Small intestine (tissue), 7 donors: Measurements from ENCODE around the gene ADH4. TPM values are rescaled to one million over a fixed set of nuclear protein-coding genes. Genes with fewer than 3 reads are reported as not detected.
"Not testable (repeated sequence)": the region's sequence is repeated elsewhere in the genome, so short reads cannot be mapped to it uniquely, and the experiment has no call there.

Experiments
- DNase-seq, 2 donors: peaks; one replicate each; pipeline versions ENCODE4 v3.0.0 to v3.0.0-alpha.2; 2013
- FAIRE-seq: peaks from 2 replicates; lab custom pipeline; 2012; peaks lifted over from hg19 to GRCh38; lab: Jason Lieb, UNC
- H3K27ac ChIP-seq, 3 donors: one replicate each; pipeline ENCODE4 v1.5.1; 2013; ENCODE audit warnings: low read length in 2 of 3, mild to moderate bottlenecking in 2 of 3, control low read depth in 1 of 3, inconsistent platforms in 1 of 3, low read depth in 1 of 3, moderate library complexity in 1 of 3
- H3K27me3 ChIP-seq, 3 donors: one replicate each; pipeline ENCODE4 v1.6.1; 2013; ENCODE audit warnings: low read length in 3 of 3, inconsistent platforms in 1 of 3; ENCODE audit not compliant: control insufficient read depth in 3 of 3, insufficient read depth in 3 of 3
- H3K36me3 ChIP-seq, 3 donors: one replicate each; pipeline ENCODE4 v1.6.1; 2013; ENCODE audit warnings: low read length in 3 of 3, inconsistent platforms in 1 of 3, low read depth in 1 of 3, mild to moderate bottlenecking in 1 of 3, moderate library complexity in 1 of 3; ENCODE audit not compliant: control insufficient read depth in 3 of 3, insufficient read depth in 2 of 3
- H3K4me1 ChIP-seq, 3 donors: one replicate each; pipeline ENCODE4 v1.6.1; 2013; ENCODE audit warnings: low read length in 2 of 3, inconsistent platforms in 1 of 3, low read depth in 1 of 3, mild to moderate bottlenecking in 1 of 3, moderate library complexity in 1 of 3; ENCODE audit not compliant: control insufficient read depth in 3 of 3, insufficient read depth in 2 of 3
- H3K4me3 ChIP-seq, 3 donors: one replicate each; pipeline ENCODE4 v1.5.1; 2013; ENCODE audit warnings: low read length in 3 of 3, control low read depth in 1 of 3, inconsistent platforms in 1 of 3, low read depth in 1 of 3, mild to moderate bottlenecking in 1 of 3, moderate library complexity in 1 of 3
- H3K9me3 ChIP-seq, 2 donors: one replicate each; pipeline ENCODE4 v1.6.1; 2013; ENCODE audit warnings: low read depth in 1 of 2, low read length in 1 of 2; ENCODE audit not compliant: control insufficient read depth in 2 of 2, insufficient read depth in 1 of 2
- WGBS, 3 donors: extraction: QIAGEN DNeasy Blood & Tissue Kit; methylation state at CpG; one replicate each; pipeline ENCODE4 v1.1.7; 2013; 5-methylcytosine and 5-hydroxymethylcytosine counted together
- polyA plus RNA-seq, 4 donors: library from polyadenylated mRNA; stranded (reverse) in 3 of 4; unstranded in 1 of 4; fragments of 200-250 nt in 3 of 4; fragments of 120-200 nt in 1 of 4; gene quantifications; one replicate each; pipeline versions ENCODE4 v1.2.1 to v1.2.3, GENCODE V29; 2013
- donor health status: healthy with polysubstance abuse.
- donor health status: control.
- donor health status: control.
- donor health status: Bipolar disorder and iron deficiency.
- donor health status: healthy.

Gene ADH4
- polyA plus RNA-seq, 4 donors, result 7.5 to 91.2 (median 40.0) TPM

DNA sequence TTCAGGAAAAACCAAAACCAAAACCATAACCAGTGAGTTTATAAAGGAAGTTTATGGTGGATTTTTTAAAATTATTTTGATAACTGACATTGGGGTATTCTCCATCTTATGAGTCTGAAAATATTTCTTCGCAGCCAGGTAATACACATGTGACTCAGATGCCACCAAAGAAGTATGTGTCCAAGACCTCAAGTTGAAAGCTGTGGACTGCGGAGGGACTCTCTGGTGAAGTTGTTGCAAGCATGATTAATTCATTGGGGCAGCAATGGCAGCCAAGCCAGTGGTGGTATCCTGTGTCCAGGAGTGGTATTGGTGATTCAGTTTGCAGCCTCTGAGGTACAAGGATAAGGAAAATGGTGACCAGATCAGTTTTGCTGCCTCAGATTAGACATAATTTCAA, 41.5 kb downstream of the ADH4 start:
- no peak for DNase-seq
- WGBS, 3 donors, result 80 to 98% (median 97%) methylated on average over 2 of the region's 2 CpGs
- no peak for FAIRE-seq

DNA sequence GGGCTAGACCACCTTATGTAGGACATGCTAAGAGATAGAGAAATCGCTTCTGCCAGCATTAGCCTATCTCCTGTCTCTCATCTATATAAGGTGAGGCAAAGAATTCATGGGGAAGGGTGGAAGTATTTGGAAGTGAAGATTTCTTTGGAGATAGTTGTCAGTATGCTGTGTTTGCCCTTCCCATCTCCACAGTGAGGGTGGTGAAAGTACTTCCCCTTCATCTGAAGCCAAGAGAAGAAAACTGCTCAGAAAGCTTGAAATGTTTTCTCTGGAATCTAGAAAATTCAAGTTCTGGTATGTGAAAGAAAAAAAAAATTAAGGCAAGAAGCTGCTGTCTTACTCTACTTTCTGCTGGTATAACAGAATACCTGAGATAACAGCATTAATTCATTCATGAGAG, 43.2 kb downstream of the ADH4 start:
- WGBS, 3 donors, result 90 to 94% (median 92%) methylated on average over 1 of the region's 1 CpG
- H3K4me1 ChIP-seq, result no peaks in the 10 kb centered on the region
- peaks cover 0 to 2% (median 0%) of the 10 kb centered on the region in 3 donors for H3K36me3 ChIP-seq
- DNase-seq (no peak), FAIRE-seq (no peak)
- no peak overlapping the region for H3K27ac ChIP-seq
- peaks cover 0 to 4% of the 10 kb centered on the region in 2 donors for H3K9me3 ChIP-seq
- no peaks in the 10 kb centered on the region for H3K27me3 ChIP-seq
- no peak overlapping the region for H3K4me3 ChIP-seq

More for the DNA sequence above, 41.5 kb downstream of the ADH4 start:
- peaks cover 0 to 2% (median 0%) of the 10 kb centered on the region in 3 donors for H3K36me3 ChIP-seq
- no peaks in the 10 kb centered on the region for H3K27me3 ChIP-seq
- no peak overlapping the region for H3K27ac ChIP-seq
- no peaks in the 10 kb centered on the region for H3K4me1 ChIP-seq
- H3K9me3 ChIP-seq, result peaks cover 0 to 4% of the 10 kb centered on the region in 2 donors
- H3K4me3 ChIP-seq, result no peak overlapping the region

DNA sequence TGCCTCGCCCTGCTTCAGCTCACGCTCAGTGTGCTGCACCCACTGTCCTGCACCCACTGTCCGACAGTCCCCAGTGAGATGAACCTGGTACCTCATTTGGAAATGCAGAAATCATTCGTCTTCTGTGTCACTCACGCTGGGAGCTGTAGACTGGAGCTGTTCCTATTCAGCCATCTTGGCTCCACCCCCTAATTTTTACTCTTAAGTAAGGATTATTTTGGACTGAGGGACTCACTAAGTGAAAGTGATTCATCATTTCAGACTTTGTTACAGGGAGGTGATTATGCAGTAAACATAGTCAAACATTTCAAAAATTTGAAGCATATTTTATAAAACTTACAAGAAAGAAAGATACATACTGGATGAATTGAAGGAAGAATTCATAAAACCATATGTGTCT, 44.3 kb downstream of the ADH4 start:
- DNase-seq, H3K27me3 ChIP-seq, H3K27ac ChIP-seq, H3K9me3 ChIP-seq, H3K4me1 ChIP-seq, H3K4me3 ChIP-seq, H3K36me3 ChIP-seq, FAIRE-seq: not testable (repeated sequence)
- 85 to 96% (median 94%) methylated on average over 5 of the region's 5 CpGs for WGBS, 3 donors

DNA sequence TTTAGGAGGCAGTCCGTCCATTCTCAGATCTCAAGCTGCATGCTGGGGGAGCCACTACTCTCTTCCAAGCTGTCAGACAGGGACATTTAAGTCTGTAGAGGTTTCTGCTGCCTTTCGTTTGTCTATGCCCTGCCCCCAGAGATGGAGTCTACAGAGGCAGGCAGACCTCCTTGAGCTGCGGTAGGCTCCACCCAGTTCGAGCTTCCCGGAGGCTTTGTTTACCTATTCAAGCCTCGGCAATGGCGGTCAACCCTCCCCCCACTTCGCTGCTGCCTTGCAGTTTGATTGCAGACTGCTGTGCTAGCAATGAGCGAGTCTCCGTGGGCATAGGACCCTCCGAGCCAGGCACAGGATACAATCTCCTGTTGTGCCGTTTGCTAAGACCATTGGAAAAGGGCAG, 44.8 kb downstream of the ADH4 start:
- DNase-seq, result no peak
- H3K27me3 ChIP-seq, result no peaks in the 10 kb centered on the region
- H3K27ac ChIP-seq, result no peak overlapping the region
- H3K4me3 ChIP-seq, result no peak overlapping the region
- peaks cover 0 to 2% (median 0%) of the 10 kb centered on the region in 3 donors for H3K36me3 ChIP-seq
- FAIRE-seq, result no peak
- peaks cover 0 to 4% of the 10 kb centered on the region in 2 donors for H3K9me3 ChIP-seq
- H3K4me1 ChIP-seq, result no peaks in the 10 kb centered on the region
- WGBS, 3 donors, result 86 to 92% (median 89%) methylated on average over 12 of the region's 12 CpGs

DNA sequence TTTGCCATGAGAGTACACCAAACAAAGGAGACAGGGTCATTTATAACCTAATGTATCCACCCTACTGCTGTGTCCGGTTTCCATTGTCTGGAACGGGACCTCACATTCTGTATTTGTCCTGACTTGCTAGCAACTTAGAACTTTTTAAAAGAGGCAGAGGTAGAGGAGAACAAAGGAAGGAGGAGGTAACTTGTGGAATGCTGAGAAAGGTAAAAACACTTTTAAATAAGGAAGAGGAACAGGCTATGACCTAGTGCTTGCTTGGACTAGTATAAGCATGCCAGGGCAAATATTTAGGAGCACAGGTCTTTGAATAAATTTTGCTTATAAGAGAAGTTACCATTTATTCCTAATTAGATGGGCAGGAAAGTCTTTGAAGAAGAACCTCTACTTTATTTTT, 52.3 kb downstream of the ADH4 start:
- not testable (repeated sequence) for H3K27me3 ChIP-seq, DNase-seq, H3K36me3 ChIP-seq, H3K4me3 ChIP-seq, H3K9me3 ChIP-seq, H3K27ac ChIP-seq, FAIRE-seq, H3K4me1 ChIP-seq
- 70 to 100% (median 92%) methylated on average over 2 of the region's 2 CpGs for WGBS, 3 donors

DNA sequence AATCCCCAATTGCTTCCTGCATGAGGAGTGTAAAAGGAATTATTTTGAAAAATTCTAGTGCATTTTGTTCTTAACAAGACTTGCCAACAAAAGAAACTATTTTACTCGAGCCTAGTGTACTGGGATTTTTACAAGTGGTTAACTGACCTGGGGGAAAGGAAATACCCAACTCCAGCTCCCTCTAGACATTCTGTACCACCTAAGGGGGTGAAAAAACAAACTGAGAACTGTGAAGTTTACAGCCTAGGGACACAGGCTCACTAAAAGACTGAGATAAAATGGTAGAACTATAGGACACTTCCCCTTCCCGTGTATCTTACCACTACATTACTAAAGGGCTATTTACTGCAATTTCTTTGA, 52.9 kb downstream of the ADH4 start:
- no peaks in the 10 kb centered on the region for H3K36me3 ChIP-seq
- H3K4me3 ChIP-seq, result no peak overlapping the region
- FAIRE-seq (no peak), DNase-seq (no peak)
- peak overlapping the region in 1 of 3 donors; percentile 14 for H3K27ac ChIP-seq
- WGBS, 3 donors, result 30 to 36% (median 31%) methylated on average over 2 of the region's 2 CpGs
- H3K9me3 ChIP-seq, result no peaks in the 10 kb centered on the region
- H3K27me3 ChIP-seq, result no peaks in the 10 kb centered on the region
- H3K4me1 ChIP-seq, result peaks cover 0 to 7% (median 2%) of the 10 kb centered on the region in 3 donors

DNA sequence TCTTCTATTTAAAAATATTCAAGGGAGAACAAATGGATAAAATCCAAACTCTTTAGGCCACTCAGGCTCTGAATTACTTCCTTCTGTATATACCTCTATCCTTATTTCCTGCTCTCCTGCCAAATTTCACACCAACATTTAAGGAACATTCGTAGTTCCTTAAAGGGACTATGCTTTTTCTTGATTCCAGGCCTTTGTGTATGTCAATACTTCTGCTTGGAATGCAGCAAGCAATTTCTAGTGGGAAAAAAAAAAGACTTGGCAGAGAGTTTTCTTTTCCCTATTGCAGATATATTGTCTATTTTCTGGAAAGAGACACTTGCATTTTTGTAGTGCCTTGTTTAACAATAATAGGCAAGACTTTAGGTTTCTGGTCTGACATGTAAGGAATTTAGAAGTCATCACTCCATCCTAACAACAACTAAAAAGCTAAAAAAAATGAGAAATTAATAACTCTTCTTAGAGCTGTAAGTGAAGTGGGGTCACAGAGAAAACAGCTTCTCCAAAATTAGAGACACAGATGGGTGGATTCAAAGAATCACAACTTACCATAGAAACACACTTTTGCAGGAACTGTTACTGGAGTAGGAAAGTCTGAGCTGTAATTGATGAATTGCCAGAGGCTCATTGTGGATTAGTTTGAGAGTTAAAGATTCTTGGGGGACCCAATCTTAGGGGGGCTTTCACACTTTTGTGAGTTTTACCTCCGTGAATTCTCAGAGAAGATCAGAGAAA, 53.4 kb downstream of the ADH4 start:
- DNase-seq, result peak in 1 of 2 donors; percentile 8
- Histone ChIP-seq H3K9me3 (no peaks in the 10 kb centered on the region), H3K4me1 (peaks cover 0 to 7% (median 2%) of the 10 kb centered on the region in 3 donors), H3K36me3 (peaks cover 0 to 2% (median 0%) of the 10 kb centered on the region in 3 donors), H3K27me3 (no peaks in the 10 kb centered on the region), H3K4me3 (no peak overlapping the region), H3K27ac (peak overlapping the region in 1 of 3 donors; percentile 14)
- WGBS, 3 donors, result 39 to 48% (median 41%) methylated on average over 2 of the region's 2 CpGs
- no peak for FAIRE-seq

DNA sequence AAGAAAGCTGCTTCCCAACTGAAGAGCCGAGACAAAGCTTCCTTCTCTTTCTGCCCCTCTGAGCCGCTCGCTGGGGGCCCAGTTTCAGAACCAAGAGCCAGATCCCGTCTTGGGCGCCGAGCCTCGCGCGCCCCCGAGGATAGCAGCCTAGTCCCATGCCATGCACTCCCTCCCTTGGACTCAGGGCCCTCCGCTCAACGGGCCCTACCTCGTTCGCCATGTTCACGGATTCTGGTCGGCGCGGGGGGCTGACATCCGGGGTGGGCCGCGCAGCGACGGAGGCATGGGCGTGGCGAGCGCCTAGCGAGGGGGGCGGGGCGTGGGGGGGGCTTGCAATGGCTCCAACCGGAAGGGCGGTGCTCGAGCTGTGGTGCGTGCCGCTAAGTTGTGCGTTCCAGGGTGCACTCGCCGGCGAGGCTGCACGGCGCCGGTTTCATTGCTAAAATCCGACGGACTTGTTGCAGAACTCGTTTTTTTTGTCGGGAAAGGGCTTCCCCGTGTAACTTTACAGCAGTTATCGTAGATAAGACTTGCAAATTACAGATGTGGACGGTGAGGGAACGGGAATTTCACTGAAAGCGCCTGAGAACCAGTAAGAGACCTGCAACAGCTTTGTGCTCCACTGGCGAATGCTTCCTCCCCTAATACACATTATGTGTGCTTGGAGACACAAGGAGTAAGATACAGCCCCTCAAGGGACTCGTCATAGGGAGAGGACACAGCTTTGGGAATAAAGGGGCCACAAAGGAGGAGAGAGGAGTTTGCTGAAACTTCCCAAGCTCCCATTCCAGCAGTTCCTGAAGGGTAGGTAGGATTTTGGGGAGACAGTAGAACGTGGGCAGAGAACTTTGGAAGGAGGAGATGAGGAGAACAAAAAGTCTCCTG, 55.4 kb downstream of the ADH4 start, which contains the start of gene ADH5:
Gene ADH5, minus strand, starts transcription at position 308 of the 885 bp plus-strand sequence. Its CDS starts 88 bp downstream, at position 220.
- Histone ChIP-seq H3K27ac (peak within 1 kb of the TSS; percentile 96 to 99 (median 99)), H3K36me3 (peaks cover 1 to 6% (median 5%) of the 10 kb centered on the region in 3 donors), H3K27me3 (no peaks in the 10 kb centered on the region), H3K4me3 (peak within 1 kb of the TSS; percentile 66 to 92 (median 83)), H3K4me1 (peaks cover 2 to 14% (median 4%) of the 10 kb centered on the region in 3 donors), H3K9me3 (no peaks in the 10 kb centered on the region)
- WGBS, 3 donors, result 0 to 1% (median 1%) methylated on average over 44 to 53 of the region's 53 CpGs
- peak; percentile 89 to 95 for DNase-seq
- FAIRE-seq, result no peak
